T-helper 2 cell treated with Interferon-gamma antibody and Interleukin-4, amounts not matched to agents 100 ng/mL and 5 ng/mL, for 36 hours (primary cell): ENCODE measurements around the gene TNFSF11. TPM values are rescaled to one million over a fixed set of nuclear protein-coding genes. Genes with fewer than 3 reads are reported as not detected.

Source experiments
- intact Hi-C: fragments of 100-400 bp; cut with micrococcal nuclease; formaldehyde crosslinking; loops from one replicate; pipeline ENCODE4 v1.15.1; 2023
- total RNA-seq: library from RNA; stranded (reverse); gene quantifications from 2 replicates; pipeline ENCODE4 v1.2.3, GENCODE V29; 2022

The TNFSF11 gene
- total RNA-seq, 1 donor from 2014 or later: 6.3 TPM

- intact Hi-C loops: no loop called here
These were observed 36.7 kb downstream of the TNFSF11 start for GRCh38 chr13:42610649-42611048.

DNA sequence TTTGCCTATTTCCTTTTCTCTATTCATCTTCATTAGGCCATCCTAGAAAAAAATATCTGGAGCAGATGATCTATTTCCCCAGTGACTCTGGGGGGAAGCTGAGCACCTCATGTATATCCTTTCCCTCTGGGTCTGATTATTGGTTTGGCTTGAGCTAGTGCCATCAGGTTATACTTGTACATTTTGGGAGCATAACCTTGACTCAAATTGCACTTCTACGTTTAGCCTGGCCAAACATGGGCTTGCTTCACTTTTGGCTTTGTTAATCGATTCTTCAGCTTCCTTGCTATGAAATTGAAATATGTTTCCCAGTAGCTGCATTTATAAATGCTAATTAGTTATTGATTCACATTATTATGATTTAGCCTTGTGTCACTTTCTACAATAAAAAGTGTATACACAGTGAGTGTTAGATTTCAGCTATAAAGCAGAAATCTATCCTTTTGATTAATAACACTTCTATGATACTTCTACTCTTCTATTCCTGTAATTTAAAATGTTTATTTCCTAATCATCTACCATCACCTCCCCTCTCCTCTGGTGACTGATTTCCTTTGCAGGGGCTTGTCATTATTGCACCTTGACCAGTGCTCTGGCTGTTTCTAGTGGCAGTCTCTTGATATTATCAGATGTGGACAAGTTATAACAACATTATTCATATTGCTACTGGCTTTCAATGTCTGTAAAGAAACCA lies 37.3 kb downstream of the TNFSF11 start:
- intact Hi-C loops: no loop called here

DNA sequence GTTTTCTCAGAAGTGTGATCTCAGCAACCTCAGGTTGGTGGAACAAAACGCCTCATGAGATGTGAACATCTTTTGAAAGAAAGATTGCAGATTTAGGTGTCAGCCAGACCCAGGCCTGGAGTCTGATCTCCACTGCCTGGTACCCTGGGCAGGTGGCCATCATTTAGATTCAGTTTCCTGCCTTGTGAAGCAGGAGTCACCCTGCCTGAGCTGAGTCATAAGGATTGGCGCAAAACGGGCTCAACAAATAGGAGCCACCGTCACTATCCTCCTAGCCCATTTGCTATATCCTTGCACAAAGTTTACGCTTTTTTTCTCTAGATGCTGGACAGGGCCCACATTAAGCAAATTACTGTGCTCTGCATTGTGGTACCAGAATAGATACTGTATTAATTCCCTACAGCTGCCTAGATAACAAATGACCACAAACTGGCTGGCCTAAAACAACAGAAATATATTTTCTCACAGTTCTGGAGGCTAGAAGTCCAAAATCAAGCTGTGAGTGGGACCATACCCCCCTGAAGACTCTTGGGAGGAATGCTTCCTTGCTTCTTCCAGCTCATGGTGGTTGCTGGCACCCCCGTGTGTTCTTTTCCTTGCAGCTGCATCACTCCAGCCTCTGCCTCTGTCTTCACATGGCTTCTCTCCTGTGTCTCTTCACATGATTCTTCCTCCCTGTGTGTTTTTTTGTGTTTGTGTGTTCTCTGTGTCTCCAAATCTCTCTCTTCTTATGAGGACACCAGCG lies 38.2 kb downstream of the TNFSF11 start:
- intact Hi-C loops: no loop called here

DNA sequence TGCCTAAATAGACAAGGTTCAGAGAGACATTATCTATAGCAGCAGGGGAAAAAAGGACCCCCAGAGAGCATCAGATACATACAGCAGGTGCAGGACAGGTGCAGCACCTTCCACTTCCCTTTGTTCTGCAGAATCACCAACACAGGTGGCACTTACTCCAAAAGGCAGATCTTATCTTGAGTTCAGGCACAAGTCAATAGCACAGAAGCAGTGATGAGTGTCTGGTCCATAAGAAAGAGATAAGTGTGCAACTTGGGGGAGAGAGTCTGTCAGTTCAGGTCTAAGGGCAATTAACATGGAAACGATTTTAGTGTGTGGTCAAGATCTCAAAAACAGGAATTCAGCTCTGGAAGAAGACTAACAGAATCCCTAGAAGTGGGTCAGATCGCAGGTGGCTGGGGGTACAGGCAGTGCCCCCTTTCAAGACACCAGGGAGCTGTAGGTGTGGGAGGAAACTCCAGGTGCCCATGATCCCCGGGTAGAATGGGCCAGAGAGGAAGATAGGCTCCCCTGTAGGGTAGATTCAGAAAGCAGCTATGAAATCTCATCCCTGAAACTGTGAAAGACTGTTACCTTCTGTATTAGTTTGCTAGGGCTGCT lies 40.6 kb downstream of the TNFSF11 start:
- intact Hi-C loops: no loop called here

DNA sequence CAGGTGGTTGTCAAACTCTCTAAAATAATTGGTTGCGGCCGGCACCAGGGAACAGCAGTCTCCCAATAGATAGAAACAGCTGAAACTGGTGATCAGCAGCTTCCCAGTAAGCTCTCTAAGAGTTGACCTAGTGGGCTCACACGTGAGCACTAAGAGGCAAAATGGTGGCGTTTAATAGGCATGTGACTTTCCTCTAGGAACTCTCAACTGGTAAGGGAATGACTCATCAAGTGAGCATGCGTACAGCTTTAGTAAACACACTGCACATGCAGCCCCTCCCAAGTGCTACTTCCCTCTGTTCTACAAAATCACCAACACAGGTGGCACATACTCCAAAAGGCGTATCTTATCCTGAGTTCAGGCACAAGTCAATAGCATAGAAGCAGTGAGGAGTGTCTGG lies 41.7 kb downstream of the TNFSF11 start:
- intact Hi-C loops: no loop called here

- intact Hi-C loops: no loop called here
These were observed 43.3 kb downstream of the TNFSF11 start for GRCh38 chr13:42617221-42617620.

- intact Hi-C loops: no loop called here
These were observed 50.0 kb downstream of the TNFSF11 start for GRCh38 chr13:42623916-42624315.

- intact Hi-C loops: no loop called here
These were observed 51.7 kb downstream of the TNFSF11 start for GRCh38 chr13:42625611-42626010.

DNA sequence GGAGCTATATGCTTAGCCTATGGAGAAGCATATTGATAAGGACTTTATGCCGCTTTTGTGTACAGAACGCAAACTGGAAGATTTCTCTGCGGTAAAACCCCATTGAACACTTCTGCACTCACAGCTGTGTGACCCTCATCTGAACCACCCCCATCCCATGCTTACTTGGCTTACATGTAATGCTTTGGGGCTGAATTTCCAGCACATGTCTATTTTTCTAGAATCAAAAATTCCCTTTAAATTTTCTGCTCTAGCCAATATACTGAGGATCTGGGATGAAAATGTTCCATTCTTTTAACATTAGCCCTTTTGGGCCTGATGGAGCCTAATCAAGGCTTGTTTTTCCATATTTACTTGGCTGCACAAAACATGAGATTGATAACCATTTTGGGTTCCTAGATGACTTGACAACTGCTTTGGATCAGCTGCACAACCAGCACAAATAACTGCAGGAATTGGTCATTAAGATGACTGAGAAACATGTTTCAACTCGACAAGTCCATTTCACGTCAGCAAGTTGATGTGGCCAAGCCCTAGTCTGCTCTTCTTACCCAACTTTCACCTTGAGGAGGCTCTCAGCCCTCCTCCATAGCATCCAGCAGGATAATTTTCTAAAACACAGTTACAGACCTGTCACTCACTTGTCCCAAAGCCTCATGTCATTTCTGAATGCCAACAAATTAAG lies 52.4 kb downstream of the TNFSF11 start:
- intact Hi-C loops: no loop called here

DNA sequence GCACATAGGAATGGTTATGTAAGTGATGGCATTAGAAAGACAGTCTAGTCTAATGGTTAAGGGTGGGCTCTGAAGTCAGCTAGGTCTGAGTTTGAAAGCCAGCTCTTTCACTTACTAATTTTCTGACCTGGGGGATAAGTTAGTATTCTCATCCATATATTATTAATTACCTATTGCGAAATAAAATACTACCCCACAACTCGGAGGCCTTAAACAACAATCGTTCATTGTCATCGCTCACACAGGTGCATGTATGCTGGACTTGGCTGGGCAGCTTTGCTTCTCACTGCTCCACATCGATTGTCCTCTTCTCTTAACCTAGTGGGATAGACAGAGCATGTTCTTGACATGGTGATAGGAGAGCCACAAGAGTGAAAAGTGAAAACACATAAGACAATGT lies 54.7 kb downstream of the TNFSF11 start:
- intact Hi-C loops: no loop called here

DNA sequence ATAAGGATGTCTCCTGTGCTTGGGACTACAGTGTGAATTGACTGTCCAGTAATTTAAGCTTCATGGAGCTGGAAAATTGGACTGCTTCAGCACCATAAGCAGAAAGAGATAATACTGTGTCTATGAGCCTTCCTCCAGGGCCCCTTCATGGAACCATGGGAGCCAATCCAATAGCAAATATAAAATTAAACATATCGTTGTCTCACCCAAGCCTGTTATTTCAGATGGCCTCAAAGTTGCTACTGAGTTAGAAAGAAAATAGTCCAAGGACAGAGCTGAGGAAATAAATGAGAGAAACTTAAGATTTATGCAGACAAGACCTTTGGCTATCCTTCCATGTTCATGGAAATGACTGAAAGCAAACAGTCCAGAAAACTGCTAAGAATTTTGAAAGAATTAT lies 57.2 kb downstream of the TNFSF11 start:
- intact Hi-C loops: no loop called here

DNA sequence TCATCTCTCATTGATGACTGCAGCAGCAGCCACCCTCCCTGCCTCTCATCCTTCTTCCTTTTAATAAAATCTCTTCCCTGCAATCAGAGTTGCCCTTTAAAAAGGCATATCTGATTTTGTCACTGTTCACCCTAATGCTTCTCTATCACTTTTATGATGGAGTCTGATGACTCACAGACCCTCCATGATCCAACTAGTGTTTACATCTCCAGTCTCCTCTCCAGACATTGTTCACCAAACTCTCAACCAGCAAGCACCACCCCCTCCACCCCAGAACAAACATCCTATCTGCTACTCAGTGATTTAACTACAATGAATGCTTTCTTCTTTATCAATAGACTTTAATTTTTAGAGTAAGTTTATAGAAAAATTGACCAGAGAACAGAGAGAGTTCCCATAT lies 59.5 kb downstream of the TNFSF11 start:
- intact Hi-C loops: no loop called here

GRCh38 chr13:42638101-42638500 lies 64.1 kb downstream of the TNFSF11 start:
- intact Hi-C loops: no loop called here

GRCh38 chr13:42638886-42639285 lies 64.9 kb downstream of the TNFSF11 start:
- intact Hi-C loops: no loop called here

DNA sequence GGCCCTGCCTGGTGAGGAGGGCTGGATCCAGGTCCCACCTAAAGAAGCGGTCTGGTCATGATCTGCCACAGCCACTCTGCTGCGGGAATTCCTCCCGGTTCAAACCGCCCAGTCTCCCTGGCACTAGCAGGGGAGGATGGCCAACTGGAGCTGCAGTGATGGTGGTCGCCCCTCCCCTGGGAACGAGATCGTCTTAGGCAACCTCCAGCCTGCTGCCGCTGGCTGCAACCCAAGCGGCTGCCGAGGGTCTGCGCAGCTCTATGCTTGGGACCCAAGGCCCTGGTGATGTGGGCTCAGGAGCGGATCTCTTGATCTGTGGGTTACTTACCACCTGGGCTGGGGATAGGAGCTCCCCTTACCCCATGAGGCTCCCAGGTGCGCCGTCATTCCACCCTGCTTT lies 69.1 kb downstream of the TNFSF11 start:
- intact Hi-C loops: no loop called here

GRCh38 chr13:42644841-42645240 lies 70.9 kb downstream of the TNFSF11 start:
- intact Hi-C loops: no loop called here

GRCh38 chr13:42645717-42646116 lies 71.8 kb downstream of the TNFSF11 start:
- intact Hi-C loops: no loop called here

- intact Hi-C loops: no loop called here
These were observed 75.2 kb downstream of the TNFSF11 start for GRCh38 chr13:42649141-42649540.

GRCh38 chr13:42649831-42650230 lies 75.9 kb downstream of the TNFSF11 start:
- intact Hi-C loops: no loop called here

- intact Hi-C loops: no loop called here
These were observed 76.6 kb downstream of the TNFSF11 start for GRCh38 chr13:42650506-42650905.

GRCh38 chr13:42651936-42652641 lies 78.1 kb downstream of the TNFSF11 start:
- intact Hi-C loops: no loop called here
